ENCODE results near the gene CCDC50.
A peak's percentile ranks its signal among the peaks of the same experiment; 100 is the strongest.

The CCDC50 gene

GRCh38 chr3:191350396-191351090 is 21.3 kb downstream of the CCDC50 start:
- no peak for DNase-seq (ENCODE audit: low read depth)

GRCh38 chr3:191352014-191352413 is 22.8 kb downstream of the CCDC50 start:
- DNase-seq (ENCODE audit: low read depth), result no peak

- no peak for DNase-seq (ENCODE audit: low read depth)
Observed at GRCh38 chr3:191353022-191353777, 24.0 kb downstream of the CCDC50 start.

- DNase-seq (ENCODE audit: low read depth), result no peak
Observed at GRCh38 chr3:191355406-191355805, 26.2 kb downstream of the CCDC50 start.

GRCh38 chr3:191356631-191357439 is 27.6 kb downstream of the CCDC50 start:
- peak; percentile 41 for DNase-seq (ENCODE audit: low read depth)

- no peak for DNase-seq (ENCODE audit: low read depth)
Observed at GRCh38 chr3:191357909-191358308, 28.7 kb downstream of the CCDC50 start.

GRCh38 chr3:191358929-191359328 is 29.7 kb downstream of the CCDC50 start:
- no peak for DNase-seq (ENCODE audit: low read depth)

- DNase-seq (ENCODE audit: low read depth), result no peak
Observed at GRCh38 chr3:191360620-191361019, 31.4 kb downstream of the CCDC50 start.

GRCh38 chr3:191361456-191361855 is 32.3 kb downstream of the CCDC50 start:
- no peak for DNase-seq (ENCODE audit: low read depth)

GRCh38 chr3:191362037-191362436 is 32.8 kb downstream of the CCDC50 start:
- DNase-seq (ENCODE audit: low read depth), result no peak

GRCh38 chr3:191362524-191363090 is 33.4 kb downstream of the CCDC50 start:
- DNase-seq (ENCODE audit: low read depth), result no peak

GRCh38 chr3:191363221-191363620 is 34.0 kb downstream of the CCDC50 start:
- DNase-seq (ENCODE audit: low read depth), result no peak

GRCh38 chr3:191366675-191367074 is 37.5 kb downstream of the CCDC50 start:
- DNase-seq (ENCODE audit: low read depth), result no peak

- no peak for DNase-seq (ENCODE audit: low read depth)
Observed at GRCh38 chr3:191368755-191369615, 39.8 kb downstream of the CCDC50 start.

- peak; percentile 83 for DNase-seq (ENCODE audit: low read depth)
Observed at GRCh38 chr3:191369616-191370010, 40.4 kb downstream of the CCDC50 start.

GRCh38 chr3:191372122-191372521 is 42.9 kb downstream of the CCDC50 start:
- DNase-seq (ENCODE audit: low read depth), result no peak

- no peak for DNase-seq (ENCODE audit: low read depth)
Observed at GRCh38 chr3:191373327-191373726, 44.1 kb downstream of the CCDC50 start.

- peak; percentile 53 for DNase-seq (ENCODE audit: low read depth)
Observed at GRCh38 chr3:191376516-191377141, 47.4 kb downstream of the CCDC50 start.

- DNase-seq (ENCODE audit: low read depth), result no peak
Observed at GRCh38 chr3:191378142-191378812, 49.1 kb downstream of the CCDC50 start.

- no peak for DNase-seq (ENCODE audit: low read depth)
Observed at GRCh38 chr3:191379446-191379845, 50.3 kb downstream of the CCDC50 start.
